Upper lobe of right lung (tissue), 1 donor: ENCODE data around the gene BNIP5. TPM values are rescaled to one million over a fixed set of nuclear protein-coding genes. Genes with fewer than 3 reads are reported as not detected.

Experiments
- ATAC-seq: fragments of 200-7000 bp; cut with Tn5 transposase; one replicate; pipeline ENCODE4 v1.9.1; 2020; ENCODE audit warnings: mild to moderate bottlenecking, moderate library complexity
- DNase-seq: peaks from one replicate; pipeline ENCODE4 v3.0.0-alpha.2; 2020
- H3K27ac ChIP-seq: fragments of 200-600 bp; one replicate; pipeline ENCODE4 v1.8.0; 2022
- H3K27me3 ChIP-seq: fragments of 200-600 bp; one replicate; pipeline ENCODE4 v1.8.0; 2022; ENCODE audit warnings: mild to moderate bottlenecking
- H3K36me3 ChIP-seq: fragments of 200-600 bp; one replicate; pipeline ENCODE4 v1.8.0; 2022
- H3K4me1 ChIP-seq: fragments of 200-600 bp; one replicate; pipeline ENCODE4 v1.8.0; 2022
- H3K4me3 ChIP-seq: fragments of 200-600 bp; one replicate; pipeline ENCODE4 v1.8.0; 2022; ENCODE audit warnings: mild to moderate bottlenecking
- H3K9me3 ChIP-seq: fragments of 200-600 bp; one replicate; pipeline ENCODE4 v1.8.0; 2022
- CTCF ChIP-seq: fragments of 200-600 bp; IDR thresholded peaks from one replicate; pipeline ENCODE4 v1.8.0; 2022; ENCODE audit warnings: antibody characterized with exemption
- intact Hi-C: fragments of 100-400 bp; cut with DNase I; formaldehyde crosslinking; loops from one replicate; pipeline ENCODE4 v1.11.0; 2022
- total RNA-seq: library from RNA; stranded (reverse); fragmentation: NEBNext Ultra II Directional; extraction: Animal tissue kit (Norgen Biotek cat#: 25700); gene quantifications from one replicate; pipeline ENCODE4 v1.2.1, GENCODE V29; 2021
- donor health status: DM: no; HTN: yes; CAD: no; lungs with severe emphysema.

The BNIP5 gene
- total RNA-seq, 1 donor from 2014 or later: not detected

GRCh38 chr6:36380166-36380565, 43.5 kb upstream of the BNIP5 start:
- DNase-seq (no peak), ATAC-seq (no peak)
- Histone ChIP-seq H3K27me3 (no peaks in the 10 kb centered on the region), H3K27ac (no peak overlapping the region), H3K4me1 (no peaks in the 10 kb centered on the region), H3K36me3 (no peaks in the 10 kb centered on the region), H3K9me3 (no peaks in the 10 kb centered on the region), H3K4me3 (no peak overlapping the region)
- intact Hi-C loops: no loop called here
- no peak for TF ChIP-seq CTCF

- DNase-seq: no peak
- intact Hi-C loops: no loop called here
- H3K27ac ChIP-seq: no peak overlapping the region
Observed at GRCh38 chr6:36378936-36379335, 42.2 kb upstream of the BNIP5 start.

GRCh38 chr6:36378243-36378920, 41.7 kb upstream of the BNIP5 start:
- Histone ChIP-seq H3K4me1 (no peaks in the 10 kb centered on the region), H3K36me3 (no peaks in the 10 kb centered on the region), H3K27me3 (no peaks in the 10 kb centered on the region), H3K27ac (no peak overlapping the region), H3K9me3 (no peaks in the 10 kb centered on the region), H3K4me3 (no peak overlapping the region)
- no peak for ATAC-seq
- intact Hi-C loops: no loop called here
- TF ChIP-seq CTCF: no peak
- no peak for DNase-seq

More at GRCh38 chr6:36378936-36379335, 42.2 kb upstream of the BNIP5 start:
- no peak overlapping the region for H3K4me3 ChIP-seq
- no peaks in the 10 kb centered on the region for H3K27me3 ChIP-seq
- H3K9me3 ChIP-seq: no peaks in the 10 kb centered on the region
- no peaks in the 10 kb centered on the region for H3K4me1 ChIP-seq
- TF ChIP-seq CTCF: no peak
- no peak for ATAC-seq
- H3K36me3 ChIP-seq: no peaks in the 10 kb centered on the region

- Histone ChIP-seq H3K4me1 (no peaks in the 10 kb centered on the region), H3K27me3 (no peaks in the 10 kb centered on the region), H3K4me3 (no peak overlapping the region), H3K9me3 (no peaks in the 10 kb centered on the region), H3K27ac (no peak overlapping the region), H3K36me3 (no peaks in the 10 kb centered on the region)
- intact Hi-C loops: no loop called here
- TF ChIP-seq CTCF: no peak
- DNase-seq: no peak
- ATAC-seq: no peak
Observed at GRCh38 chr6:36377594-36377993, 40.9 kb upstream of the BNIP5 start.

GRCh38 chr6:36376742-36377141, 40.1 kb upstream of the BNIP5 start:
- no peak for DNase-seq
- no peaks in the 10 kb centered on the region for H3K9me3 ChIP-seq
- H3K27ac ChIP-seq: no peak overlapping the region
- H3K4me3 ChIP-seq: no peak overlapping the region
- no peak for TF ChIP-seq CTCF
- no peak for ATAC-seq
- H3K4me1 ChIP-seq: no peaks in the 10 kb centered on the region
- H3K36me3 ChIP-seq: no peaks in the 10 kb centered on the region
- intact Hi-C loops: no loop called here
- H3K27me3 ChIP-seq: no peaks in the 10 kb centered on the region

- no peak for ATAC-seq
- intact Hi-C loops: no loop called here
- H3K27ac ChIP-seq: no peak overlapping the region
Observed at GRCh38 chr6:36376183-36376582, 39.5 kb upstream of the BNIP5 start.

More at GRCh38 chr6:36376183-36376582, 39.5 kb upstream of the BNIP5 start:
- Histone ChIP-seq H3K9me3 (no peaks in the 10 kb centered on the region), H3K36me3 (no peaks in the 10 kb centered on the region), H3K4me1 (no peaks in the 10 kb centered on the region), H3K4me3 (no peak overlapping the region), H3K27me3 (no peaks in the 10 kb centered on the region)
- no peak for DNase-seq
- TF ChIP-seq CTCF: no peak
